HG03342 (cell line): Measurements from ENCODE around the gene UBE2F.

Source experiments
- ATAC-seq: cut with Tn5 transposase; IDR thresholded peaks from one replicate; pipeline ENCODE4 v1.9.1; 2021; ENCODE audit warnings: mild to moderate bottlenecking, moderate library complexity; ENCODE audit not compliant: unreplicated experiment

Gene UBE2F

GRCh38 chr2:237966565-237967462 lies at the start of gene UBE2F:
UBE2F (plus strand) TSS chr2:237967014; CDS start chr2:237973108, 6,094 bp downstream.
- ATAC-seq: peak; percentile 92

GRCh38 chr2:237917696-237918374 lies 49.0 kb upstream of the UBE2F start:
- ATAC-seq: no peak

GRCh38 chr2:237919593-237919992 lies 47.2 kb upstream of the UBE2F start:
- no peak for ATAC-seq

- ATAC-seq: no peak
These were observed 46.1 kb upstream of the UBE2F start for GRCh38 chr2:237920673-237921072.

GRCh38 chr2:237921967-237922492 lies 44.8 kb upstream of the UBE2F start:
- no peak for ATAC-seq

- no peak for ATAC-seq
These were observed 44.0 kb upstream of the UBE2F start for GRCh38 chr2:237922641-237923361.

GRCh38 chr2:237923481-237924163 lies 43.2 kb upstream of the UBE2F start:
- ATAC-seq: peak; percentile 98

GRCh38 chr2:237924164-237924534 lies 42.7 kb upstream of the UBE2F start:
- no peak for ATAC-seq

- ATAC-seq: no peak
These were observed 39.7 kb upstream of the UBE2F start for GRCh38 chr2:237927135-237927534.

- no peak for ATAC-seq
These were observed 38.8 kb upstream of the UBE2F start for GRCh38 chr2:237927986-237928385.

- ATAC-seq: no peak
These were observed 36.8 kb upstream of the UBE2F start for GRCh38 chr2:237929979-237930378.

GRCh38 chr2:237931205-237931721 lies 35.6 kb upstream of the UBE2F start:
- no peak for ATAC-seq

- no peak for ATAC-seq
These were observed 34.1 kb upstream of the UBE2F start for GRCh38 chr2:237932731-237933131.

- no peak for ATAC-seq
These were observed 32.6 kb upstream of the UBE2F start for GRCh38 chr2:237934186-237934585.

- ATAC-seq: no peak
These were observed 30.9 kb upstream of the UBE2F start for GRCh38 chr2:237935740-237936452.

GRCh38 chr2:237939251-237939650 lies 27.6 kb upstream of the UBE2F start:
- ATAC-seq: no peak

GRCh38 chr2:237940828-237941227 lies 26.0 kb upstream of the UBE2F start:
- ATAC-seq: no peak

GRCh38 chr2:237941239-237941638 lies 25.6 kb upstream of the UBE2F start:
- no peak for ATAC-seq

GRCh38 chr2:237942513-237942899 lies 24.3 kb upstream of the UBE2F start:
- no peak for ATAC-seq
